GM18870 (cell line): Measurements from ENCODE around the gene APOOL.
"Not testable (repeated sequence)": the region's sequence is repeated elsewhere in the genome, so short reads cannot be mapped to it uniquely, and the experiment has no call there.

Source experiments
- ATAC-seq: cut with Tn5 transposase; IDR thresholded peaks from one replicate; pipeline ENCODE4 v1.9.1; 2021; ENCODE audit warnings: moderate library complexity; ENCODE audit not compliant: unreplicated experiment

The APOOL gene, protein sequence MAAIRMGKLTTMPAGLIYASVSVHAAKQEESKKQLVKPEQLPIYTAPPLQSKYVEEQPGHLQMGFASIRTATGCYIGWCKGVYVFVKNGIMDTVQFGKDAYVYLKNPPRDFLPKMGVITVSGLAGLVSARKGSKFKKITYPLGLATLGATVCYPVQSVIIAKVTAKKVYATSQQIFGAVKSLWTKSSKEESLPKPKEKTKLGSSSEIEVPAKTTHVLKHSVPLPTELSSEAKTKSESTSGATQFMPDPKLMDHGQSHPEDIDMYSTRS

DNA sequence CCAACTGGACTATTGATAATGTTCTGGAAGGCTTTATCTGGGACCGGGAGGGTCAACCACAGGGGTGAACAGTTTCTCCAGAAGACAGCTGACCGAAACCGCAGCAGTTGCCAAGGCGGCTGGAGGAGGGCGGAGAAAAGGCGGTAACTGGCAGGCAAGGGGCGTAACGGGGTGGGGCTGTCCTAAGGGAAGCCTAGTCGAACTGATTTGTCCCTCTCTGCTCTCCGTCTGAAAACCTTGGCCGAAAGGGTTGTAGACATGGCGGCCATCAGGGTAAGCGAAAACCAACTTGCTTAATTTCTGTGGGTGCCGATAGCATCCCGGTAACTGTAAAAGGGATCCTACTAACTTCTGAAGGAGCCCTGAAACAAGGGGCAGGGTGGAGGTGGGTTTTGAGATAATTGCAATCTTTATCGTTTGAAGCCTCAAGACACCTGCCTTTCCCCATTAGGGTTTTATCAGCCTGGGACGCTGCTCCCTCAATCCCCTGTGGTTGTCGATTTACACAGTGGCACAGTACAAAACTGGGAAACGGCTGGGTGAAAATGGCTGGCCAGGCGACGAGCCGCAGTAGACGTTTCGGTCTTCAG, at the start of gene APOOL:
APOOL (plus strand) TSS at position 223 of the 590 bp plus-strand sequence; CDS start at position 259, 36 bp downstream.
- peak; percentile 89 for ATAC-seq

DNA sequence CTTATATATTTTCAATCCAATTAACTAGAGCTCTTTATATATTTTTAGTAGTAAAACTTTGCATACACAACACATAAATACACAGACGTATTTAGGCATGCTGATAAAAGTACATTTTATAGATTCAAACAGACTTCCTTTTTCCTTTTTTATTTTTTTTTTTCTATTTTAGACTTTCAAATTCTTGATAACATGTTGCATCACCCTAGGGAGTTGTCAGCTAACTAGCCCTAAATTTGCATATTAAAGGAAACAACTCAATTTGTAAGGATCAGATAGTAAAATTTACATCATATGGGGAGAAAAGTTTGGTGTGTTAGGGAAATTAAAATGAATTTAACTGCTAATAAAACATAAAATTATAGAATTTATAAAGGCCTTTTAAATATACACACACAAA, 47.4 kb upstream of the APOOL start:
- no peak for ATAC-seq

DNA sequence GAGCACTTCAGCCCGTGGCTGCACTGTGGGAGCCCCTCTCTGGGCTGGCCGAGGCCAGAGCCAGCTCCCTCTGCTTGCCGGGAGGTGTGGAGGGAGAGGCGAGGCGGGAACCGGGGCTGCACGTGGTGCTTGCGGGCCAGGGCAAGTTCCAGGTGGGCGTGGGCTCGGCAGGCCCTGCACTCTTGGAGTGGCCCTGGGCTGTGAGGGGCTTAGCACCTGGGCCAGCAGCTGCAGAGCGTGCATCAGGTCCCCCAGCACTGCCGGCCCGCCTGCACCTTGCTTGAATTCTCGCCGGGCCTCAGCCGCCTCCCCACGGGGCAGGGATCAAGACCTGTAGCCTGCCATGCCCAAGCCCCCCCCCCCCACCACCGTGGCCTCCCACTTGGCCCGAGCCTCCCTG, 28.9 kb upstream of the APOOL start:
- no peak for ATAC-seq

DNA sequence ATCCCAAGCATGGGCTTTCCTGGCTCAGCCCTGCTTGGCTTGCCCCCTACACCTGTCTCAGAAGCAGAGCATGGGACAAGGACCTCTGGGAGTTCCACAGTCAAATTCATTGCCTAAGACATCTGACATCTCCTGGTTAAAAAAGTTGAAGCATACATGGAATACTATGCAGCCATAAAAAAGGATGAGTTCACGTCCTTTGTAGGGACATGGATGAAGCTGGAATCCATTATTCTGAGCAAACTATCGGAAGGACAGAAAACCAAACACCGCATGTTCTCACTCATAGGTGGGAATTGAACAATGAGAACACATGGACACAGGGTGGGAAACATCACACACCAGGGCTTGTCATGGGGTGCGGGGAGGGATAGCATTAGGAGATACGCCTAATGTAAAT, 11.9 kb upstream of the APOOL start:
- not testable (repeated sequence) for ATAC-seq

DNA sequence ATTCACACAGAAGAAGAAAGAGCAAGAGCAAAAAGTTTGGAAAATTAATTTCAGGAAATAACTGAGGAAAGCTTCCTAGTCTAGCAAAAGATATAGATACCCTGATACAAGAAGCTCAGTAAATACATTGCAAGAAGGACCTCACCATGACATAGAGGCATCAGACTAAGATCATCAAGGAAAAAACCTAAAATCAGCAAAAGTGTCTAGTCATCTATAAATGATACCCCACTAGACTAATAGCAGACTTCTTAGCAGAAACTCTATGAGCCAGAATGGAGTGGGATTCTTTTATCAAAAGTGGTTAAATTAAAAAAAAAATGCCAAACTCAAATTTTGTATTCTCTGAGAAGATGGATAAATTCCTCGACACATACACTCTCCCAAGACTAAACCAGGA, 10.5 kb upstream of the APOOL start:
- no peak for ATAC-seq

DNA sequence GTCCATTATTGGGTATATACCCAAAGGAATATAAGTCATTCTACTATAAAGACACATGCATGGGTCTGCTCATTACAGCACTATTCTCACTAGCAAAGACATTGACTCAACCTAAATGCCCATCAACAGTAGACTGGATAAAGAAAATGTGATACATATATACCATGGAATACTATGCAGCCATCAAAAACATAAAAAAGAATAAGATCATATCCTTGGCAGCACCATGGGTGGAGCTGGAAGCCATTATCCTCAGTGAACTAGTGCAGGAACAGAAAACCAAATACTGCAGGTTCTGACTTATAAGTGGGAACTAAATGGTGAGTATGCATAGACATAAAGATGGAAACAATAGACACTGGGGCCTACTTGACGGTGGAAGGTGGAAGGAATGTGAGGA, 2.3 kb upstream of the APOOL start:
- no peak for ATAC-seq

DNA sequence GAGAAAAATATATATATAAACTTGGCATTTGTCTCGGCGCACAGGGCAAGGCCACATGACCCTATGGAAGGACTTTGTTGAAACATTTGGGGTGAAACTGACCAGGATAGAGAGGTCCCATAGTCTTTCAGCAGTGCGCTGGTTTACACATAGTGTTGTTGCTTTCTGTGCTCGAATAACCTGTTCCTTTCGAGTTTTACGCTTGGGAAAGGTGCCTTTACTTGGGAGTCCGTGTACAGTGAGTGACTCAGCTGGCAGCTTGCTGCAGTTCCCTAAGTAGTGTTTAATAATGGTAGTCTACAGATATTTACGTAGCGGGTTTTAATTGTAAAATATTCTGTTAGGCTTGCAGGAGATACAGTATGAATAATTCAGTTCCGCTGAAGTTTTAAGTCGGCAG, 578 bp downstream of the APOOL start:
- ATAC-seq: no peak

DNA sequence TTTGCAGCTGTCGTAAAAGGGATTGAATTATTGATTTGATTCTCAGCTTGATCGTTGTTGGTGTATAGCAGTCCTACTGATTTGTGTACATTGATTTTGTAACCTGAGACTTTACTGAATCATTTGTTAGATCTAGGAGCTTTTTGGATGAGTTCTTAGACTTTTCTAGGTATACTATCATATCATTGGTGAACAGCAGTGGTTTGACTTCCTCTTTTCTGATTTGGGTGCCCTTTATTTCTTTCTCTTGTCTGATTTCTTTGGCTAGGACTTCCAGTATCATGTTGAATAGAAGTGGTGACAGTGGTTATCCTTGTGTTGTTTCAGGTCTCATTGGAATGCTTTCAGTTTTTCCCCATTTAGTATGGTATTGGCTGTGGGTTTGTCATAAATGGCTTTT, 8.4 kb downstream of the APOOL start:
- ATAC-seq: no peak

DNA sequence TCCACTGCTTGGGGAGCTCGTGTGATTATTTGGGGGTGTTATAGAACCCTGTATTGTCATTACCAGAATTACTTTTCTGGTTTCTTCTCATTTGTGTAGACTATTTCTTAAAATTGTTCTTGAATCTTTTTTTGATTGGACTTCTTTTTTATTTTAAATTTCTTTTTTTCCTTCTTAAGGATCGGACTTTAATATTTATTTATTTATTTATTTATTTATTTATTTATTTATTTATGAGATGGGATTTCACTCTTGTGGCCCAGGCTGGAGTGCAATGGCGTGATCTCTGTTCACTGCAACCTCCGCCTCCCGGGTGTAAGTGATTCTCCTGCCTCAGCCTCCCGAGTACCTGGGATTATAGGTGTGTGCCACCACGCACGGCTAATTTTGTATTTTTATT, 11.7 kb downstream of the APOOL start:
- not testable (repeated sequence) for ATAC-seq

DNA sequence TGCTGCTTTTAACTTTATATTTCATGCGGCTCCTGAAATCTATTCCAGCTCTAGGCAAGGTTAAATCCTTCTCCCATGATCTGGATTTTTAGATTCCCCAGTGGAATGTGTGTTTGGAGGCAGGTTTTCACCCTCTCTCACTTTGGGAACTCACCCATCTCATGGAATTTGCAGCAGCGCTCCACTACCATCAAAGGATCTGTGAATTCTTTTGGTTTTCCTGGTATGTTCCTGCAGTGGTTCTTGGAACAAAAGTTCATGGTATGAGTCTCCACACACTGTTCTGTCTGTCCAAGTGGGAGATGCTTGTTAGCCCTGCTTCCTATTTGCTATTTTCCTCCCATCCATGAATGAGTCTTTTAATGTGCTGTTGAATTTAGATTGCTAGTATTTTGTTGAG, 14.0 kb downstream of the APOOL start:
- ATAC-seq: no peak

DNA sequence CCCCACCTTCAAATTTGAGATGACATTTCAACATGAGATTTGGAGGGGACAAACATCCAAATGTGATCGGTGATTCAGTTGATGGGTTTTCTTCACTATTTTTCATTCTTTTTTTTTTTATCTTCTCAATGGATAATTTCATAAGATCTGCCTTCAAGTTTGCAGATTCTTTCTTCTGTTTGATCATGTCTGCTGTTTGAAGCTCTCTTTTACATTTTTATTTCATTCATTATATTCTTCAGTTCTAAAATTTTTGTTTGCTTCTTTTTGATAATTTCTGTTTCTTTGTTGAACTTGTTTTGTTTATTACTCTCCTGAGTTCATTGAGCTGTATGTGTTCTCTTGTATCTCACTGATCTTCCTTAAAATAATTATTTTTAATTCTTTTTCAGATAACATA, 14.8 kb downstream of the APOOL start:
- no peak for ATAC-seq

DNA sequence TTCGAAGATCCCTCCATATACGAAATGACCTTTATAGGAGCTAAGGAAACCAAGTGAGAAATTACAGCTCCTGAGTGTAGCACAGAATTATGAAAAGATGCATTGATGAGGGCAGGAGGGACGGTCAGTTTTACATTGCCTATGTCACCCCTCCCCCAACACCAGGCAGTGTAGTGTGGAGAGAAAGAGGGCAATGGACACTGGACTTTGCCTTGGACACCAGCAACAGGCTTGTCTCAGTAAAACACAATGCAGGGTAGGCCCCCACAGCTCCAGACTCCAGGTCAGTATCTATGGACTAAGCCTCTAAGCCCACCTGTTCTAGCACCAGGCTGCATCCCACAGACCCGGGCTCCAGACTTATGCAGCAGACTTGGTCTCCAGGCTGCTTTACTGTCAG, 16.5 kb downstream of the APOOL start:
- ATAC-seq: no peak

DNA sequence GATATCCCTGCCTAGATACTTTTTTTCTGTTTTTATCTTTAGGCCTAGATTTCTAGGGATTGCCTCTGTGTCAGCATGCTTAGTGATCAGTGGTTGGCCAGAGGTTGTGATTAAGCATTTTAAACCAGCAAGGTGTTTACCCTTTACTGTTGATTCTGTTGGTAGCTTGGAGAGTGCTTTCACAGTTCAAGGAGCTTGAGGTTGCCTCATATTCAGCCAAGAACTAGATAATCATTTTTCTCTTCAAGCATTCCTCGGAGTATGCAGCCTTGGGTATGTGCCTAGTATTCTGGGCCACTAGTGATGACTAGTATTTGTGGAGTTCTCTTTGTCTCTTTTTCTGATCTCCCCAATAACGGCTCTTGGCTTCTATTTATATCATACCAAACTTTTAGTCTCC, 20.4 kb downstream of the APOOL start:
- ATAC-seq: no peak

DNA sequence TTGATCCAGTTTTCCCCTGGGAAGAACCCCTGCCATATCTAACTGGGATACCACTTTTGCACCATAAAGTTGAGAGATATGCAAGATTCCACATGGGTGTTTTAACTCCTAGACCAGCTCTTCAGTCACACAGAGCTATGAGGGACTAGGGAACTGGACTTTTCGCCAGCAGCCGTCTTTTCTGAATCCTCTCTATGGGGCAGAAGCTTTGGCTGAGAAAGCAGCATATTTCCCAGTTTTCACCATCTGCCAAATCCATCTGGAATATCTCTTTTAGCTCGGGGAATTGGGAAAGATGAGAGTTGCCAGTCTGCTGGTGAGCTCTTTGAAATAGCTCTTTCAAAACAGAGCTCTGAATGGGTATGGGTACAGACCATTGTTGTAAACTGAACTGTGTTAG, 20.9 kb downstream of the APOOL start:
- ATAC-seq: no peak

DNA sequence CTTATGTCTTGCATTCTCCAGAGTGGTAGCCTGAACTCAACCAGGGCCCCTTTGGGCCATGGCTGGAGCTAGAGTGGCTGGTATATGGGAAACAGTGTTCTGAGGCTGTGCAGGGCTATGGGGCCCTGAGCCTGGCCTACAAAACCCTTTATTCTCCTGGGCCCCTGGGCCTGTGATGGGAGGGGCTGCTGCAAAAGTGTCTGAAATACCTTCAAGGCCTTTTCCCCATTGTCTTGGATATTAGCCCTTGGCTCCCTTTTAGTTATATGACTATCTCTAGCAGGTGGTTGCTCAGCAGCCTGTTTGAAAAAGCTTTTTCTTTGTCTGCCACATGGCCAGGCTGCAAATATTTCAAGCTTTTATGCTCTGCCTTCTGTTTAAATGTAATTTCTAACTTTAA, 22.5 kb downstream of the APOOL start:
- ATAC-seq: no peak

DNA sequence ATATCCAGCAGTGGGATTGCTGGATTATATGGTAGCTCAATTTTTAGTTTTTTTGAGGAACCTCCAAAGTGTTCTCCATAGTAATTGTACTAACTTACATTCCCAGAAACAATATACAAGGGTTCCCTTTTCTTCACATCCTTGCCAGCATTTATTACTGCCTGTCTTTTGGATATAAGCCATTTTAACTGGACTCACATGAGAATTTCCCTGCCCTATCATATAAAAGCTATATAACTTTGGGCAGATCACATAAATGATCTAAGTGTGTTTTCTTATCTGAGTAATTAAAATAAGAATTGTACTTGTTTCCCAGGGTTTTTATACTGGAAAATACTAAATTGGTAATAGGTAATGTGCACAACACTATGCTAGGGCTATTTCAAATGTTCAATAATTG, 25.4 kb downstream of the APOOL start:
- ATAC-seq: no peak

DNA sequence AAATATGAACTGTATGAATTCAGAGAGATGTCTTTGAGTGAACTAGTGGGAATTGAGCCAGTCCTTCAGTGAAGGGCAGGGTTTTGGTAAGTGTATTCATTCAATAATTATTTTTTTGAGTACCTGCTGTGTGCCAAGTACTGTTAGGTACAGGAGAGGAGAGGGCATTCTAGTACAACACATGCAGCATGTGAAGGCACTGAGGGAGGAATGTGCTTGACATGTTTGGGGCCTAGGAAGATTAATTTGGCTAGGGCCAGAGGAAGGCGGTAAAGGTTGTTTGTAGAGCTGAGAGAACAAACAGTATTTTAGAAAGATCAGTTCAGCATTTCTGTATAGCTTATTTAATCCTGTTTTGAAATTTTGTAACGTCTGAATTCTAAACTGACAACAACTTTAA, 27.8 kb downstream of the APOOL start:
- no peak for ATAC-seq

DNA sequence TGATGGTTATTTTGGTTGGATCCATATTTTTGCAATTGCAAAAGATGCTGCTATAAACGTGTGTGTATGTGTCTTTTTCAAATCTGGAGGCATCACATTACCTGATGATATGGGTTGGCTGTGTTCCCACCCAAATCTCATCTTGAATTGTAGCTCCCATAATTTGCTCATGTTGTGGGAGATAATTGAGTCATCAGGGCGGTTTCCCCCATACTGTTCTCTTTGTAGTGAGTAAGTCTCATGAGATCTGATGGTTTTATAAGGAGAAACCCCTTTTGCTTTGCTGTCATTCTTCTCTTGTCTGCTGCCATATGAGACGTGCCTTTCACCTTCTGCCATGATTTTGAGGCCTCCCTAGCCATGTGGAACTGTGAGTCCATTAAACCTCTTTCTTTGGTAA, 33.4 kb downstream of the APOOL start:
- no peak for ATAC-seq

DNA sequence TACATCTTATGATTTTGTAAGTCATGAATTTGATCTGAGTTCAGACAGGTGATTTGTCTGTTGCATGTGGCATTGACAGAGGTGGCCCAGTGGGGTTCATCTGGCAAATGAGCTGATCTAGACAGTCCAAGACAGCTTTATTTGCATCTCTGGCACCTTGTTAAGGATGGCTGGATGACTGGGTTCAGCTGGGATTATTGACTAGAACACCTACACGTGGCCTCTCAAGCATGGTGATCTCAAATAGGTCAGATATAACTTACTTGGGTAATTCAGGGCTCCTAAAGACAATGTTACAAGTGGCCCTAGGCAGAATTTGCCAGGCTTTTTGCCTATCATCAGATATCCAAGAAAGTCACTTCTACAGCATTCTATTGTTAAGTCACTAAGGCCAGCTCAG, 48.0 kb downstream of the APOOL start:
- no peak for ATAC-seq

DNA sequence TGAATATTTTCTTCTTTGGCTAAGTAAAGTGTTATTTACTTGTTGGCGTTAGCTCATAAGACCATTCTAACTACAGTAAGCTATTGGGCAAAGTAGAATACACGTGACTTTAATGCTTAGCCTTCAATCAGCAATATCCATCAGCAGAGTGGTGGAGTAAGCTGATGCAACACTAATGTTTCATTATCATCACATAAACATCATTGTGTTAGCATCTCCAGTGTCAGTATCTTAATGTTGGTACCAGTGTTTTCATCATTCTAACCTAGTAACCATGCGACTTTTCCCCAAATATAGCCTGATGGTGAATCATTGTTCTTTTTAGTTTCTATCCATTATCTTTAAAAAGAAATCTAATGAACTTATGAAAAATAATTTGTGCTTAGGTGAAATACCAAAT, 48.5 kb downstream of the APOOL start:
- ATAC-seq: no peak

DNA sequence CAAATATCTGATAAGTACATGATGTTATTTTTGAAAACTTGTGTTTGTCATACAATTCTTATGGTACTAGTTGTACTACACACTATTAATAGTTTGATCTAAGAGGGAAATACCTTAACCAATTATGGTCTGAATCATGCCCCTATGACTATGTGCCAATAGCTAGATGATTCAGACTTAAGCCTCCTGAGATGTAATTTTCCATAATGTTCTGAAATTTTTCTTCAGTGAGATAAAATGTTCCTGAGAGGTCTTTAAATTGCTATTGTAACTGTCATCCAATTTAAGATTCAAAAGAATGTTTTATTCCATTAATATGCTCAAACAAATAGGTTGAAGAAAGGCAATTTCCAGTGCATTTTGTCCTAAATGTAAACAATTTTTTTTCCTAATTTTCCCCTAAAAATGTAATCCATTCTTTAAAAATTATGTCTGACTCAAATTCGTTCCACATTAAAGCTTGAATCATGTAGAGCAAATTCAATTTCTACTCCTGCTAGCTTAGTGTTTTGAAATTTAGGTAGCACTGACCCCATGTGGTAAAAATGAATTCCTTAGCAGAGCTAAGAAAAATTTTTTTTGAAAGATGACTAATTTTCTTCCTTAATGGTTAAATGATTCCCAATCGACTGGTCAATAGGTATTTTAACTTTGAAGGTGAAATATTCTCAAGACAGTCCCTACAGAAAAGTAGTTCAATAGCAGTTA, 49.1 kb downstream of the APOOL start:
- peak; percentile 48 for ATAC-seq

DNA sequence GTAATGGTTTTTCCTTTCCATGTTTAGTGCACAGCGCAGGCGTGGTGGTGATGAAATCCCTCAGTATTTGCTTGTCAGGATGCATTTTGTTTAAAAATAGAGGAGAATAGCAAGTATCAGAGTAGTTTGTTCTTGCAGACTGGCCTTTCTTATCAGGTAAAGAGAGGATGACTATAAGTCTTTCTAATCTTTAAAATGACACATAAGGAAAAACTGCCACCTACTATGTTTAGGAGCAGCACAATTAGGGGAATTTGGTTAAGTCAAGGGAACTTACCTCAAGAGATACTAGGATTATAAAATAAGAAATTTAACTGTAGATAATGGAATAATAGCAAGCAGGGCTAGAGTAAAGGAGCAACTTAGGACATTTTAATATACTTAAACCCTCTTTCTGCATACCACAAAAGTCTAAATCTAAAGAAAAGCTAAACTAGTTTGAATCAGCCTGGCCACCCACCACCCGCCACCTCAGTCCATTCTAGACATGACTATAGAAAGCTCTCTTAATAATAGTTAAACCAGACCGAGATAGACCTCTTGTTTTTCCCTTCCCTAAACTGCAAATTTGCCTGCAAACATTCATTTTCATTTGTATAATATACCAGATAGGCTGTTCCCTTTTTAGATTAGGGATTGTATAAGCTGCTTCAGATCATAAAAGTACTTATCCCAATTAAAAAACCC, 62.0 kb downstream of the APOOL start:
- peak; percentile 85 for ATAC-seq
